ENCODE results near the gene PGAP6.
"Not testable (repeated sequence)": the region's sequence is repeated elsewhere in the genome, so short reads cannot be mapped to it uniquely, and the experiment has no call there.

The PGAP6 gene

GRCh38 chr16:363766-364490 lies 17.9 kb downstream of the PGAP6 start:
- no peak for DNase-seq

GRCh38 chr16:363110-363765 lies 18.5 kb downstream of the PGAP6 start:
- no peak for DNase-seq

GRCh38 chr16:362702-362999 lies 19.1 kb downstream of the PGAP6 start:
- not testable (repeated sequence) for DNase-seq

GRCh38 chr16:361872-362701 lies 19.7 kb downstream of the PGAP6 start:
- DNase-seq: no peak

GRCh38 chr16:361341-361871 lies 20.4 kb downstream of the PGAP6 start:
- no peak for DNase-seq

- DNase-seq: no peak
Measured at GRCh38 chr16:360698-361336, 21.0 kb downstream of the PGAP6 start.

- no peak for DNase-seq
Measured at GRCh38 chr16:359871-360697, 21.7 kb downstream of the PGAP6 start.

GRCh38 chr16:359067-359763 lies 22.6 kb downstream of the PGAP6 start:
- DNase-seq: no peak

GRCh38 chr16:356741-357140 lies 25.0 kb downstream of the PGAP6 start:
- no peak for DNase-seq

- no peak for DNase-seq
Measured at GRCh38 chr16:354971-355461, 26.8 kb downstream of the PGAP6 start.

- no peak for DNase-seq
Measured at GRCh38 chr16:354291-354881, 27.4 kb downstream of the PGAP6 start.

- no peak for DNase-seq
Measured at GRCh38 chr16:353404-354290, 28.1 kb downstream of the PGAP6 start.

GRCh38 chr16:352547-353403 lies 29.0 kb downstream of the PGAP6 start, which contains the start of gene AXIN1:
Gene AXIN1 (minus strand): TSS chr16:352723. CDS start chr16:347025, 5,698 bp downstream.
- peak; percentile 90 for DNase-seq

- no peak for DNase-seq
Measured at GRCh38 chr16:351804-352520, 29.8 kb downstream of the PGAP6 start.

GRCh38 chr16:350203-350602 lies 31.6 kb downstream of the PGAP6 start:
- no peak for DNase-seq

- no peak for DNase-seq
Measured at GRCh38 chr16:349211-349610, 32.6 kb downstream of the PGAP6 start.

GRCh38 chr16:348495-348894 lies 33.3 kb downstream of the PGAP6 start:
- not testable (repeated sequence) for DNase-seq

- no peak for DNase-seq
Measured at GRCh38 chr16:347203-347602, 34.6 kb downstream of the PGAP6 start.
